VCaP (cell line): Measurements from ENCODE around the gene STX17.
"Not testable (repeated sequence)": the region's sequence is repeated elsewhere in the genome, so short reads cannot be mapped to it uniquely, and the experiment has no call there.

Source experiments
- H3K27ac ChIP-seq: fragments of 450-650 bp; 2 replicates; pipeline ENCODE4 v1.5.1; 2017
- TF ChIP-seq, protein P1 (sequence below): fragments of 450-650 bp; conservative IDR thresholded peaks from 2 replicates; pipeline ENCODE4 v1.5.1; 2017; ENCODE audit warnings: mild to moderate bottlenecking, moderate library complexity

The STX17 gene

DNA sequence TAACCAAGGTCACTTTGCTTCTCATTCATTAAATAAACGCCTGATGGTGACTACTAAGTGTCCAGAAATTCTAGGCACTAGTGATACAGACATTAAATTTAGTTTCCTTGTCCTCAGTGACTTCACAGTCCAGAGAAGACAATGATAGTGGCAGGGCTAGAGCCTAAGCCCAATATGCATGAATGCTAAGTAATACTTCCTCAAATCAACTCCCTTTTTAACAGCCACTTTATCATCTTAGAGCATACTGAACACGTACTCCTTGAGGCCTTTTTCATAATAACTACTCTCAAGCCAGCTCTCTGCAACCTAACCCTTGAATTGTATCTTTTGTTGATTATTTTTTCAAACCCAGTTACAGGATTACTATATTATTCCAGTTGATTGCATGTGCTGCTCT is 74.1 kb downstream of the STX17 start:
- no peak overlapping the region for H3K27ac ChIP-seq
- TF ChIP-seq, protein P1, sequence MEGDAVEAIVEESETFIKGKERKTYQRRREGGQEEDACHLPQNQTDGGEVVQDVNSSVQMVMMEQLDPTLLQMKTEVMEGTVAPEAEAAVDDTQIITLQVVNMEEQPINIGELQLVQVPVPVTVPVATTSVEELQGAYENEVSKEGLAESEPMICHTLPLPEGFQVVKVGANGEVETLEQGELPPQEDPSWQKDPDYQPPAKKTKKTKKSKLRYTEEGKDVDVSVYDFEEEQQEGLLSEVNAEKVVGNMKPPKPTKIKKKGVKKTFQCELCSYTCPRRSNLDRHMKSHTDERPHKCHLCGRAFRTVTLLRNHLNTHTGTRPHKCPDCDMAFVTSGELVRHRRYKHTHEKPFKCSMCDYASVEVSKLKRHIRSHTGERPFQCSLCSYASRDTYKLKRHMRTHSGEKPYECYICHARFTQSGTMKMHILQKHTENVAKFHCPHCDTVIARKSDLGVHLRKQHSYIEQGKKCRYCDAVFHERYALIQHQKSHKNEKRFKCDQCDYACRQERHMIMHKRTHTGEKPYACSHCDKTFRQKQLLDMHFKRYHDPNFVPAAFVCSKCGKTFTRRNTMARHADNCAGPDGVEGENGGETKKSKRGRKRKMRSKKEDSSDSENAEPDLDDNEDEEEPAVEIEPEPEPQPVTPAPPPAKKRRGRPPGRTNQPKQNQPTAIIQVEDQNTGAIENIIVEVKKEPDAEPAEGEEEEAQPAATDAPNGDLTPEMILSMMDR: no peak

GRCh38 chr9:99986642-99987041 is 80.2 kb downstream of the STX17 start:
- no peak overlapping the region for H3K27ac ChIP-seq
- TF ChIP-seq, protein P1: no peak

DNA sequence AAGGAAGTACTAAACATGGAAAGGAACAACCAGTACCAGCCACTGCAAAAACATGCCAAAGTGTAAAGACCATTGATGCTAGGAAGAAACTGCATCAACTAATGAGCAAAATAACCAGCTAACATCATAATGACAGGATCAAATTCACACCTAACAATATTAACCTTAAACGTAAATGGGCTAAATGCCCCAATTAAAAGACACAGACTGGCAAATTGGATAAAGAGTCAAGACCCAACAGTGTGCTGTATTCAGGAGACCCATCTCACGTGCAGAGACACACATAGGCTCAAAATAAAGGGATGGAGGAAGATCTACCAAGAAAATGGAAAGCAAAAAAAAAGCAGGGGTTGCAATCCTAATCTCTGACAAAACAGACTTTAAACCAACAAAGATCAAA is 84.1 kb downstream of the STX17 start:
- not testable (repeated sequence) for H3K27ac ChIP-seq

DNA sequence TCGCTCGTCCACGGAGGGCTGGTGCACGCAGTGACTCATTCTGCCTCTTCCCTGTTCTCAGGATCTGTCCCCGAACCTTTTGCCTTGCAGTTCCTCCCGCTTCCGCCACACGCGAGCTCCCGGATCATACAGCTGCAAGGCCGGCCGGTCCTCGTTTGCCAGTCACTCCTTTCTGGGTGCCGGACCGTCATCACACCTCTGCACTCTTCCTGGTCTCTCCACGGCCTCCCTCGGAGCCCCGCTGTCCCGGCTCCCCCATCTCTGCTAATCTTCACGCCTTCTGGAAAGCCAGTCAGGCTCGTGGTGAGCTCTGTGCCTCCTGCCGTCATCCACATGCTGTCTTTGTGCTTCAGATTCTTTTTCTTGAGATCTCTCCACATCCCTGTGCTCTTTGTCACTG is 91.8 kb downstream of the STX17 start:
- TF ChIP-seq, protein P1: no peak

GRCh38 chr9:99998866-99999265 is 92.4 kb downstream of the STX17 start:
- H3K27ac ChIP-seq: no peak overlapping the region
- TF ChIP-seq, protein P1: no peak

More for the DNA sequence above, 91.8 kb downstream of the STX17 start:
- H3K27ac ChIP-seq: no peak overlapping the region

DNA sequence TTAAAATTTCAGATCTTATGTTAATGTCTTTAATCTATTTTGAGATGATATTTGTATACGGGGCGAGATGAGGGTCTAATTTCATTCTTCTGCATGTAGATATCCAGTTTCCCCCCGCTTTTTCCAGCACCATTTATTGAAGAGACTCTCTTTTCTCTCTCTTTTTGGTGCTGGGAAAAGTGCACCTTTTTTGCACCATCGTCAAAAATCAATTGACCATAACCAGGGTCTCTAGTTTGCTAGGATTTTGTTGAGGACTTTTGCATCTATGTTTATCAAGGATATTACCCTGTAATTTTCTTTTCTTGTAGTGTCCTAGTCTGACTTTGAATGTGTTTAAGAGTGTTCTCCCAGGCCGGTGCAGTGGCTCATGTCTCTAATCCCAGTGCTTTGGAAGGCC is 93.3 kb downstream of the STX17 start:
- H3K27ac ChIP-seq: no peak overlapping the region
- TF ChIP-seq, protein P1: no peak

DNA sequence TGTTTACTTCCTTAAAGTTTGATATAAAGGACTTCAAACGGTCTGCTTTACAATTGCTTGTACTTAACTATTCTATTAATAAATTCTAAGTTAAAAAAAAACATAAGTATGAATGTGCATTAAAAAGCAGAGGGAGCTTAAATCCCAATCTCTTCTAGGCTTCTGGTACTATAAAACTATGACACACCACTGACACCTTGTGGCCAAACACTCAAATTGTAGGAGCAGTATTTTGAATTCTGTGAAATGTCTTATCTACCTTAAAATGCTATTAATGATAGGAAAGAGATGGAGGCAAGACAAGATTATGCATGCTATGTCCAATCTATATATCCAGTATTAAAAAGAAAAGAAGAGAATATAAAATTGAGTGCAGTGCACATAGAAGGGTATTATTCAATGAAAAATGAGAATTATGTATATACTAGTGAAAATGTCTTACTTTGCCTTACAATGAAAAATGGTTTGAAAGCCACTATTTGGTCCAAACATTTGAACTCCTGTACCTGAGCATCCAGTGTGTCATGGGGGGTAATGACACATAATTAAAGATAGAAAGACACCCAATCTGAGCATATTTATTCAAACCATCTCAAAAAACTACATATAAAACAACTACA is 104.7 kb downstream of the STX17 start:
- H3K27ac ChIP-seq: no peak overlapping the region
- TF ChIP-seq, protein P1: peak; percentile 76

DNA sequence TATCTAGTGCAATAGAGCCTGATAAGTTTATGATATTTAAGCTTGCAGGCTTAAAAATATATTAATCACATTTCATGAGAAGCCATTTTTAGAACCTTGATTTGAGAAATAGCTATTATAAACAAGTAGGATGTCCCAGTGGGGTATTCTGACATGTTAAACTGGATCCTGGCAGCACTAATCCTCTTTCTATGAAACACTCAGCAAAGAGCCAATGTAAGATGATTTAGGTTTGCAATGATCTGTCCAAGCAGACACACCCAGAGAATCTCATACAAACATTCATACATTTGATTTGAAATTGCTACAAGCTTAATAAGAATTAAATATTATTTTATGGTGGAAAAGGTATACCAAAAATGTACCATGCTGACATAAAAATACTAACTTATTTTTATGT is 105.8 kb downstream of the STX17 start:
- TF ChIP-seq, protein P1: no peak

More for the DNA sequence above, 105.8 kb downstream of the STX17 start:
- H3K27ac ChIP-seq: no peak overlapping the region
